ENCODE measurements around the gene CDH4. TPM values are rescaled to one million over a fixed set of nuclear protein-coding genes. Genes with fewer than 3 reads are reported as not detected.

CDH4 gene
- total and polyA plus RNA-seq, 11 donors, result 0.04 to 0.54 (median 0.08) TPM; not detected in 1

DNA sequence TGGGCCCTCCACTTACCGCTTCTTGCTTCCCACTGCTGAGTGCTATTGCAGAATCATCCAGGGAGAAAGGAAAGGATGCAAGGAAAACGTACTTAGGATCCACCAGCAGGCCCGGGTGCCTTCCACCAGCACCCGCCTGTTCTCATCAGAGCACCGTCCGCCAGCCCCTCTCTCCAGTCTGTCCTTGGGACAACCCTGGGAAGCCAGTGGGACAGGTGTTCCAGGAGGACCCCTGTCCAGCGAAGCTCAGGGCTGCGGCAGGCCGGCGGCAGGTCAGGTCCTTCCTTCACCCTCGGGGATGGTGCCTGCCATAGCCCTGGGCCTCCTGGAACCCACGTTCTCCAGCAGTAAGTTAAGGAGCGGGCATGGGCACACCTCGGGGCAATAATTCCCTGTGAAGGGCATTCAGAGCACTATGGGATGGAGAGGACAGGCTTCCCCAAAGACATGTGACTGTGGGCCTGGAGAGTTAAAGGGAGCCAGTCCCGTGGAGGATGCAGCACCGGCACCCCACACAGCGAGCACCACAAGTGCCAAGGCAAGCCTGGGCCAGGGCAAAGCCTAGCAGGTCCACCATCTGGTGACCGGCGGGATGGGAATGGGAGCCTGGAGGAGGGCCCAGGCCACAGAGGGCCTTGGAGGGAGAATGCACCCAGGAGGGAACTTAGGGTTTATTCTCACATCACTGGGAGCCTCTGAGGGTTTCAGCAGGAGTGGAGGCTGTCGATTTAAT is 416.9 kb downstream of the CDH4 start:
- no peak for DNase-seq
- Histone ChIP-seq H3K27me3 (peaks cover 0 to 9% (median 0%) of the 10 kb centered on the region in 9 donors), H3K9me3 (no peaks in the 10 kb centered on the region), H3K36me3 (no peaks in the 10 kb centered on the region), H3K4me1 (peaks cover 0 to 5% (median 0%) of the 10 kb centered on the region in 12 donors), H3K27ac (no peak overlapping the region), H3K4me3 (no peak overlapping the region)
- WGBS, 4 donors, result 86 to 93% (median 92%) methylated on average over 12 to 20 of the region's 20 CpGs
- intact Hi-C loops (cut with DNase I), result no loop called here
- TF ChIP-seq POLR2A (IDR thresholded peaks at IDR 0.05) (no peak), CTCF (IDR thresholded peaks at IDR 0.05) (no peak)
- no peak for ATAC-seq

- Histone ChIP-seq H3K9me3 (no peaks in the 10 kb centered on the region), H3K36me3 (no peaks in the 10 kb centered on the region), H3K4me1 (no peaks in the 10 kb centered on the region), H3K27me3 (peaks cover 0 to 9% (median 0%) of the 10 kb centered on the region in 9 donors), H3K27ac (no peak overlapping the region), H3K4me3 (no peak overlapping the region)
- WGBS, 4 donors, result 50 to 75% (median 52%) methylated on average over 3 of the region's 3 CpGs
- ATAC-seq, result no peak
- TF ChIP-seq CTCF (IDR thresholded peaks at IDR 0.05) (no peak), POLR2A (IDR thresholded peaks at IDR 0.05) (no peak)
- no peak for DNase-seq
- intact Hi-C loops (cut with DNase I), result loop anchor here in 1 of 10 donors (10.0 kb wide), 1 partner anchor 55 kb away; no protein-coding TSS in a partner anchor
Measured at GRCh38 chr20:61670274-61670673, 418.2 kb downstream of the CDH4 start.

DNA sequence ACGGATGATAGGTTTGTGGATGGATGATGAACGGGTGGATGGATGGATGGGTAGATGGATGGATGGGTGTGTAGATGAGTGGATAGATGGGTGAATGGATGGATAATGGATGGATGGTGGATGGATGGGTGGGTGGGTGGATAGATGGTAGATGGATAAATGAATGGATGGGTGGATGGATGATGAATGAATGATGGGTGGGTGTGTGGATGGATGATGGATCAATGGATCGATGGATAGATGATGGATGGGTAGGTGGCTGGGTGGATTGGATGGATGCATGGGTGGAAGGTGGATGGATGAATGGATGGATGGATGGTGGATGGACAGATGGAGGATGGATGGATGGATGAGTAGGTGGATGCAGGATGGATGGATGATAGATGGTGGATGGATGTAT is 419.5 kb downstream of the CDH4 start:
- Histone ChIP-seq H3K36me3 (no peaks in the 10 kb centered on the region), H3K27me3 (peaks cover 0 to 9% (median 0%) of the 10 kb centered on the region in 9 donors), H3K9me3 (no peaks in the 10 kb centered on the region), H3K4me1 (no peaks in the 10 kb centered on the region), H3K27ac (no peak overlapping the region), H3K4me3 (no peak overlapping the region)
- intact Hi-C loops (cut with DNase I), result loop anchor here in 1 of 10 donors (10.0 kb wide), 1 partner anchor 57 kb away; no protein-coding TSS in a partner anchor
- no peak for ATAC-seq
- TF ChIP-seq CTCF (IDR thresholded peaks at IDR 0.05) (no peak), POLR2A (IDR thresholded peaks at IDR 0.05) (no peak)
- 93 to 97% (median 95%) methylated on average over 3 of the region's 3 CpGs for WGBS, 4 donors
- no peak for DNase-seq

GRCh38 chr20:61673152-61673847 is 421.2 kb downstream of the CDH4 start:
- 55 to 61% (median 58%) methylated on average over 14 to 17 of the region's 17 CpGs for WGBS, 4 donors
- Histone ChIP-seq H3K36me3 (no peaks in the 10 kb centered on the region), H3K4me3 (no peak overlapping the region), H3K9me3 (no peaks in the 10 kb centered on the region), H3K27me3 (peaks cover 0 to 7% (median 0%) of the 10 kb centered on the region in 9 donors), H3K4me1 (no peaks in the 10 kb centered on the region), H3K27ac (no peak overlapping the region)
- ATAC-seq, result no peak
- DNase-seq, result no peak
- no peak for TF ChIP-seq POLR2A (IDR thresholded peaks at IDR 0.05)
- TF ChIP-seq CTCF (IDR thresholded peaks at IDR 0.05), result no peak
- intact Hi-C loops (cut with DNase I), result loop anchor here in 1 of 10 donors (10.0 kb wide), 1 partner anchor 58 kb away; no protein-coding TSS in a partner anchor
